ENCODE measurements around the gene MAN1A1. TPM values are rescaled to one million over a fixed set of nuclear protein-coding genes. Genes with fewer than 3 reads are reported as not detected.

Gene MAN1A1
- total RNA-seq, 1 donor from 2014 or later, result 52.2 TPM

DNA sequence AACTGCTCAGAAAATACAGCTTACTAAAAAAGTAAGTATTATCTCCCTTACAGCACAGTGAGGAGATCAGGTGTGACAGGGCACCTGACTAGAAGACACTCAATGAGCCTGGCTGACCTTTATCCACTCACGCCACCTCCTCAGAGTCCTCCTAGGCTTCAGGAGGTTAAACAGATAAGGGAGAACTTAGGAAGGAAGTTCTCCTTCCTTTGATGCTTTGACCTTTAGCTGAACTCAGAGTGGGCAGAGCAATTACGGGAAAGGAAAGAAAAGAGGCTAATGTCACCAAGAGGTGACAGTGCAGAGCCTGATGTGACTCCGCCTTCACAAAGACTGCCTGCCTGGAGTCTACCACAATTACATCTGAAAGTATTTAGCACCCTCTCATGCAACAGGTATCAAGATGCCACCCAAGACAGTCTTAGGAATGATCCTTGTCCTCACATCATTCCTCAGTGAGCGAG lies 36.7 kb downstream of the MAN1A1 start:
- Mint-ChIP-seq H3K4me1 (ENCODE audit: unreplicated experiment) (peaks cover 43% of the 10 kb centered on the region), H3K4me3 (no peak overlapping the region), H3K27me3 (no peaks in the 10 kb centered on the region), H3K27ac (peak overlapping the region; percentile 8), H3K36me3 (peaks cover 4% of the 10 kb centered on the region), H3K9me3 (peaks cover 2% of the 10 kb centered on the region)
- TF ChIP-seq, protein P1, sequence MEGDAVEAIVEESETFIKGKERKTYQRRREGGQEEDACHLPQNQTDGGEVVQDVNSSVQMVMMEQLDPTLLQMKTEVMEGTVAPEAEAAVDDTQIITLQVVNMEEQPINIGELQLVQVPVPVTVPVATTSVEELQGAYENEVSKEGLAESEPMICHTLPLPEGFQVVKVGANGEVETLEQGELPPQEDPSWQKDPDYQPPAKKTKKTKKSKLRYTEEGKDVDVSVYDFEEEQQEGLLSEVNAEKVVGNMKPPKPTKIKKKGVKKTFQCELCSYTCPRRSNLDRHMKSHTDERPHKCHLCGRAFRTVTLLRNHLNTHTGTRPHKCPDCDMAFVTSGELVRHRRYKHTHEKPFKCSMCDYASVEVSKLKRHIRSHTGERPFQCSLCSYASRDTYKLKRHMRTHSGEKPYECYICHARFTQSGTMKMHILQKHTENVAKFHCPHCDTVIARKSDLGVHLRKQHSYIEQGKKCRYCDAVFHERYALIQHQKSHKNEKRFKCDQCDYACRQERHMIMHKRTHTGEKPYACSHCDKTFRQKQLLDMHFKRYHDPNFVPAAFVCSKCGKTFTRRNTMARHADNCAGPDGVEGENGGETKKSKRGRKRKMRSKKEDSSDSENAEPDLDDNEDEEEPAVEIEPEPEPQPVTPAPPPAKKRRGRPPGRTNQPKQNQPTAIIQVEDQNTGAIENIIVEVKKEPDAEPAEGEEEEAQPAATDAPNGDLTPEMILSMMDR (conservative IDR thresholded peaks at IDR 0.05), result no peak
- no peak for DNase-seq (ENCODE audit: extremely low spot score, unreplicated experiment)

DNA sequence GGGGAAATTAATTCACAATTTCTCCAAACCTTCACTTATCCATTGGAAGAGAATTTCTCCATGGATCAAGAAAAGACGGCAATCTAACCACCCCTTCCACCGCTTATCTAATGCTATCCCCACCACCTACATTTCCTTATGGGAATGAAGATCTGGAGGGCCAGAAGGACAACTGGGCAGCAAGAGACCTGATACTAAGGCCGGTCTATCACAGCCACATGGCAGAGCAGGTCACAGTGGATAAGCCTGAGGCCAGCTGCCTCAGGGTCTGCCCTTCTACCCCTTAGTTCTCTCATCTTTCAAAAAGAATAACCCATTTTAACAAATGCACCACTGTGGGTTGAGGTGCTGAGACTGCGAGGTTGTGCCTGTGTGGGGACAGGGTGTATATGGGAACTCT lies 37.1 kb downstream of the MAN1A1 start:
- Mint-ChIP-seq H3K9me3 (peaks cover 3% of the 10 kb centered on the region), H3K4me3 (no peak overlapping the region), H3K4me1 (ENCODE audit: unreplicated experiment) (peaks cover 43% of the 10 kb centered on the region), H3K36me3 (peaks cover 4% of the 10 kb centered on the region), H3K27me3 (no peaks in the 10 kb centered on the region), H3K27ac (no peak overlapping the region)
- TF ChIP-seq, protein P1 (conservative IDR thresholded peaks at IDR 0.05), result no peak
- no peak for DNase-seq (ENCODE audit: extremely low spot score, unreplicated experiment)

DNA sequence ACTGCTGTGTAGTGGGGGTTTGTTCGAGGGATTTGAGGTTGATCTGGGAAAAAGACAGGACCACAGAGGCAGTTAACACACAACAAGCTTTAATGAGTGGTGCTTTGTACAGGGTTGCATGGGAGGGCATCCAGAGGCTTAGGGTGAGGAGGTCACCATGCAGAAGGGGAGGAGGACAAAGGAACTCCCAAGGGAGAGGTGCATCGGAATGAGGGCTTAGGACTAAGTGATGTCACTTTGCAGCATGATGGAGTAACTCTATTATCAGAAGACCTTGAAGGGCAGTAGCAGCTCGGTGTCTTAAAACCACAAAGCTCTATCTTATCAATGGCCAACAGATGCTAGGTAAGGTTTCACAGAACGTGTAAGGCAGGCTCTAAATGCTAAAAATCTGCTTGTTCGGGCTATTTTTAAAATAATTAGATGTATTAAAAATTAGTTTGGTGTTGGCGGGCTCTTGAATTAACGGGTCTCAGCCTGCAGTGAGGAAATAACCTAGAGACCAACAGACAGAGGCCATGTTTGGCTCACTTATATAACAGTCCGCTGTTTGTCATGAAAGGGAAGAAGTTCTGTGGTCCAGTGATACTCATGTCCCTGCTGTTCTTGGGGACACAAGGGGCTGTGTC lies 37.9 kb downstream of the MAN1A1 start:
- TF ChIP-seq, protein P1 (conservative IDR thresholded peaks at IDR 0.05), result no peak
- Mint-ChIP-seq H3K36me3 (peaks cover 4% of the 10 kb centered on the region), H3K4me3 (no peak overlapping the region), H3K9me3 (peaks cover 3% of the 10 kb centered on the region), H3K27ac (peak overlapping the region; percentile 53), H3K27me3 (no peaks in the 10 kb centered on the region), H3K4me1 (ENCODE audit: unreplicated experiment) (peaks cover 43% of the 10 kb centered on the region)
- DNase-seq (ENCODE audit: extremely low spot score, unreplicated experiment), result no peak

DNA sequence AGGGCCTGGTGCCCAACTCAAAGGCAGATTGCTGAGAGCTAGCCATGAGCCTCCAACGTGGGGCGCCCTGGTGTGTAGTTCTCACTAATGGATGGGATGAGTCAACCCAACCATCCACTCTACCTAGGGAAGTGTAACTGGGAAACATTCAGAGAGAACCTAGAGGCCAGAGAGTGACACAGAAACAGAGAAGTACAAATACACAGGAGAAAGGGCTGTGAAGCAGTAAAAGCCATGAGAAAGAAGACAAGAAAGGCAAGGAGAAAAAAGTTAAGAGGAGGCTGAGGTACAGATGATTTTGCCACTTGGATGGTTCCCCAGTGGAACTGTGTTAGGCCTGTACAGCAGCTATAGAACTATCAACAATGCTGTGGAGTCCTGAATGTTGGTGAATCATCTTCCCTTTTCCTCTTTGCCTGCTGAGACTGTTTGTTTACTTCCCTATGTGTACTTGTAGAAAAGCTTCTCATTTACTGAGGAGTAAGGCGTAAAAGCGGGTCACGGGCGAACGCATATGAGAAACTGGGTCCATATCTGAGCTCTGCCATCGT lies 39.0 kb downstream of the MAN1A1 start:
- peaks cover 3% of the 10 kb centered on the region for H3K9me3 Mint-ChIP-seq
- no peak overlapping the region for H3K4me3 Mint-ChIP-seq
- no peak for DNase-seq (ENCODE audit: extremely low spot score, unreplicated experiment)
- TF ChIP-seq, protein P1 (conservative IDR thresholded peaks at IDR 0.05), result no peak
- H3K4me1 Mint-ChIP-seq (ENCODE audit: unreplicated experiment), result peaks cover 43% of the 10 kb centered on the region
- no peaks in the 10 kb centered on the region for H3K27me3 Mint-ChIP-seq
- H3K36me3 Mint-ChIP-seq, result peaks cover 6% of the 10 kb centered on the region
- H3K27ac Mint-ChIP-seq, result peak overlapping the region; percentile 6

GRCh38 chr6:119308991-119309657 lies 40.4 kb downstream of the MAN1A1 start:
- TF ChIP-seq, protein P1 (conservative IDR thresholded peaks at IDR 0.05), result no peak
- H3K4me1 Mint-ChIP-seq (ENCODE audit: unreplicated experiment), result peaks cover 35% of the 10 kb centered on the region
- no peak for DNase-seq (ENCODE audit: extremely low spot score, unreplicated experiment)
- H3K9me3 Mint-ChIP-seq, result peaks cover 3% of the 10 kb centered on the region
- H3K27me3 Mint-ChIP-seq, result no peaks in the 10 kb centered on the region
- peak overlapping the region; percentile 34 for H3K27ac Mint-ChIP-seq
- H3K4me3 Mint-ChIP-seq, result no peak overlapping the region
- peaks cover 9% of the 10 kb centered on the region for H3K36me3 Mint-ChIP-seq

All from type B pancreatic cell (in vitro differentiated cells).